HepG2 (cell line): ENCODE results near the gene RAB30. TPM values are rescaled to one million over a fixed set of nuclear protein-coding genes. Genes with fewer than 3 reads are reported as not detected.

Experiments used
- BCLAF1 ChIP-seq: fragments of 450-650 bp; IDR thresholded peaks from 2 replicates; pipeline ENCODE4 v1.6.1; 2017; ENCODE audit warnings: mild to moderate bottlenecking
- CEBPB ChIP-seq: IDR thresholded peaks from 2 replicates; pipeline ENCODE4 v1.6.1; 2011; ENCODE audit warnings: low read depth, low read length, improper control_type of control experiment, borderline replicate concordance
- IKZF5 ChIP-seq: IDR thresholded peaks from 2 replicates; pipeline ENCODE4 v1.6.1; 2018; ENCODE audit warnings: missing genetic modification reagents, mild to moderate bottlenecking, missing compliant biosample characterization
- PBX2 ChIP-seq: IDR thresholded peaks from 2 replicates; pipeline ENCODE4 v1.6.1; 2016; ENCODE audit warnings: control low read depth
- RFXANK ChIP-seq: IDR thresholded peaks from 2 replicates; pipeline ENCODE4 v1.6.1; 2016
- TBX2 ChIP-seq: sonication (generic); formaldehyde crosslinking; IDR thresholded peaks from 2 replicates; pipeline ENCODE4 v1.5.0; 2020; ENCODE audit warnings: missing genetic modification reagents, mild to moderate bottlenecking, borderline replicate concordance
- TFDP2 ChIP-seq: sonication (generic); formaldehyde crosslinking; IDR thresholded peaks from 2 replicates; pipeline ENCODE4 v1.4.0; 2020; ENCODE audit warnings: missing genetic modification reagents
- YEATS2 ChIP-seq: sonication (generic); formaldehyde crosslinking; IDR thresholded peaks from 2 replicates; pipeline ENCODE4 v1.4.0; 2020; ENCODE audit warnings: missing genetic modification reagents, borderline replicate concordance
- ZNF121 ChIP-seq: sonication (generic); formaldehyde crosslinking; IDR thresholded peaks from 2 replicates; pipeline ENCODE4 v1.5.0; 2020; ENCODE audit warnings: mild to moderate bottlenecking, missing genetic modification reagents
- polyA plus RNA-seq, 8 experiments: library from polyadenylated mRNA; depleted of rRNA in 3 of 8; stranded (reverse) in 7 of 8; unstranded in 1 of 8; fragments of >200 nt; fragmentation: Illumina TruSeq in 4 of 8; extraction: Trizol in 4 of 8; gene quantifications; 2 replicates each; pipeline versions ENCODE4 v1.2.1 to v1.2.3, GENCODE V29; 2011 to 2016; ENCODE audit warnings: low read depth in 4 of 8, missing spikeins in 1 of 8, mixed read lengths in 1 of 8; ENCODE audit not compliant: insufficient read depth in 1 of 8
- total RNA-seq, 5 experiments: library from RNA; depleted of rRNA; stranded (reverse); fragments of >200 nt; fragmentation: Illumina TruSeq; extraction: Trizol; gene quantifications; 2 replicates each; pipeline ENCODE4 v1.2.3, GENCODE V29; 2016; ENCODE audit warnings: low read depth in 1 of 5

RAB30 gene
- total and polyA plus RNA-seq, 2 of the 13 experiments (the other 11 are each of a cell fraction or from before 2014, with no cell fraction given), result 3.7 to 5.0 TPM

- no peak for TF ChIP-seq ZNF121 (CRISPR knock-in tag)
- no peak for TF ChIP-seq RFXANK (CRISPR knock-in tag)
- TF ChIP-seq TBX2 (CRISPR knock-in tag), result no peak
- TF ChIP-seq PBX2, result no peak
- TF ChIP-seq BCLAF1, result no peak
- TF ChIP-seq CEBPB, result no peak
- no peak for TF ChIP-seq YEATS2 (CRISPR knock-in tag)
- no peak for TF ChIP-seq TFDP2 (CRISPR knock-in tag)
- TF ChIP-seq IKZF5 (CRISPR knock-in tag), result no peak
- TF ChIP-seq, all 625 proteins: peak for 0
Observed at GRCh38 chr11:82936261-82936660, 135.4 kb downstream of the RAB30 start (continued).
